Psoas muscle (tissue), 8 donors: ENCODE results near the gene GLRA3. TPM values are rescaled to one million over a fixed set of nuclear protein-coding genes. Genes with fewer than 3 reads are reported as not detected.

ENCODE experiments used
- ATAC-seq, 4 donors: fragments of 200-7000 bp; cut with Tn5 transposase; one replicate each; pipeline ENCODE4 v1.9.1; 2020; ENCODE audit warnings: moderate library complexity in 3 of 4, mild to moderate bottlenecking in 2 of 4
- DNase-seq, 2 donors: peaks; one replicate each; pipeline ENCODE4 v3.0.0-alpha.2; 2020
- H3K27ac ChIP-seq: fragments of 200-600 bp; one replicate; pipeline ENCODE4 v1.8.0; 2022
- H3K27me3 ChIP-seq, 3 donors: fragments of 200-600 bp in 1 of 3; one replicate each; pipeline versions ENCODE4 v1.6.1 to v1.8.0; 2013 to 2022; ENCODE audit warnings: low read length in 2 of 3, mild to moderate bottlenecking in 2 of 3, moderate library complexity in 1 of 3; ENCODE audit not compliant: insufficient read depth in 3 of 3
- H3K36me3 ChIP-seq, 2 donors: fragments of 200-600 bp in 1 of 2; one replicate each; pipeline versions ENCODE4 v1.6.1 to v1.8.0; 2013 to 2022; ENCODE audit warnings: low read depth in 1 of 2, mild to moderate bottlenecking in 1 of 2, moderate library complexity in 1 of 2; ENCODE audit not compliant: insufficient read depth in 1 of 2
- H3K4me1 ChIP-seq: fragments of 200-600 bp; one replicate; pipeline ENCODE4 v1.8.0; 2022
- H3K4me3 ChIP-seq: fragments of 200-600 bp; one replicate; pipeline ENCODE4 v1.8.0; 2022; ENCODE audit warnings: mild to moderate bottlenecking
- H3K9me3 ChIP-seq: fragments of 200-600 bp; one replicate; pipeline ENCODE4 v1.8.0; 2022
- CTCF ChIP-seq: fragments of 200-600 bp; IDR thresholded peaks from one replicate; pipeline ENCODE4 v1.8.0; 2022; ENCODE audit warnings: antibody characterized with exemption
- WGBS, 3 donors: extraction: QIAGEN DNeasy Blood & Tissue Kit; methylation state at CpG; one replicate each; pipeline versions ENCODE4 v1.1.6 to v1.1.7; 2013; 5-methylcytosine and 5-hydroxymethylcytosine counted together
- intact Hi-C, 2 donors: fragments of 100-400 bp; cut with DNase I; formaldehyde crosslinking; loops; one replicate each; pipeline versions ENCODE4 v1.11.0 to v1.14.2; 2022
- polyA plus RNA-seq, 3 donors: library from polyadenylated mRNA; stranded (reverse); fragments of 200-250 nt; gene quantifications; one replicate each; pipeline ENCODE4 v1.2.3, GENCODE V29; 2013
- total RNA-seq, 4 donors: library from RNA; stranded (reverse); fragmentation: NEBNext Ultra II Directional in 2 of 4; extraction: Animal tissue kit (Norgen Biotek cat#: 25700) in 2 of 4; gene quantifications; one replicate each; pipeline versions ENCODE4 v1.2.1 to v1.2.4, GENCODE V29; 2021 to 2023
- donor health status: healthy with polysubstance abuse.
- donor health status: DM: no; HTN: no; CAD: no; lungs with moderate emphysema.
- donor health status: Bipolar disorder and iron deficiency.
- donor health status: healthy.
- donor health status: DM: yes; HTN: yes; CAD: no.
- donor health status: DM: no; HTN: no; CAD: no.
- donor health status: DM: no; HTN: no; CAD: no.
- donor health status: DM: yes; HTN: yes; CAD: no.

GLRA3 gene
- total and polyA plus RNA-seq, 7 donors, result under 0.01 to 0.73 TPM; not detected in 5

- TF ChIP-seq CTCF, result no peak
- DNase-seq (no peak), ATAC-seq (no peak)
- no peak overlapping the region for H3K4me3 ChIP-seq
- H3K27ac ChIP-seq, result no peak overlapping the region
- H3K27me3 ChIP-seq, result no peaks in the 10 kb centered on the region
- intact Hi-C loops, result no loop called here
- no peaks in the 10 kb centered on the region for H3K36me3 ChIP-seq
- H3K4me1 ChIP-seq, result no peaks in the 10 kb centered on the region
- no peaks in the 10 kb centered on the region for H3K9me3 ChIP-seq
These were observed 86.5 kb downstream of the GLRA3 start for GRCh38 chr4:174742561-174742960.

GRCh38 chr4:174739576-174739975, 89.5 kb downstream of the GLRA3 start:
- WGBS, 3 donors, result 85 to 91% (median 87%) methylated on average over 3 of the region's 3 CpGs
- no peak for ATAC-seq
- no peaks in the 10 kb centered on the region for H3K9me3 ChIP-seq
- intact Hi-C loops, result no loop called here
- no peaks in the 10 kb centered on the region for H3K27me3 ChIP-seq
- H3K4me1 ChIP-seq, result no peaks in the 10 kb centered on the region
- no peak overlapping the region for H3K27ac ChIP-seq
- no peak overlapping the region for H3K4me3 ChIP-seq
- no peaks in the 10 kb centered on the region for H3K36me3 ChIP-seq
- DNase-seq, result no peak
- no peak for TF ChIP-seq CTCF

- ATAC-seq (no peak), DNase-seq (no peak)
- Histone ChIP-seq H3K36me3 (no peaks in the 10 kb centered on the region), H3K27ac (no peak overlapping the region), H3K27me3 (no peaks in the 10 kb centered on the region), H3K9me3 (no peaks in the 10 kb centered on the region), H3K4me1 (no peaks in the 10 kb centered on the region), H3K4me3 (no peak overlapping the region)
- no peak for TF ChIP-seq CTCF
- intact Hi-C loops, result no loop called here
- WGBS, 3 donors, result 83 to 86% (median 85%) methylated on average over 4 of the region's 4 CpGs
These were observed 94.9 kb downstream of the GLRA3 start for GRCh38 chr4:174734181-174734580.

- H3K9me3 ChIP-seq, result no peaks in the 10 kb centered on the region
- no peak for TF ChIP-seq CTCF
- ATAC-seq (no peak), DNase-seq (no peak)
- H3K36me3 ChIP-seq, result no peaks in the 10 kb centered on the region
- H3K4me1 ChIP-seq, result no peaks in the 10 kb centered on the region
- H3K27me3 ChIP-seq, result no peaks in the 10 kb centered on the region
- no peak overlapping the region for H3K27ac ChIP-seq
- intact Hi-C loops, result loop anchor here in 1 of 2 donors (10.0 kb wide), 1 partner anchor 353 kb away; no protein-coding TSS in a partner anchor
- no peak overlapping the region for H3K4me3 ChIP-seq
- WGBS, 3 donors, result 21 to 45% (median 22%) methylated on average over 3 of the region's 3 CpGs
These were observed 111.2 kb downstream of the GLRA3 start for GRCh38 chr4:174717828-174718227.
